Panc1 (cell line): ENCODE results near the gene PIAS1. TPM values are rescaled to one million over a fixed set of nuclear protein-coding genes. Genes with fewer than 3 reads are reported as not detected.

Experiments
- ATAC-seq: fragments of 200-7000 bp; cut with Tn5 transposase; 2 replicates; pipeline ENCODE4 v1.9.1; 2020; ENCODE audit warnings: mild to moderate bottlenecking, moderate library complexity
- BruUV-seq: library from RNA; stranded (reverse); fragments of 400-500 nt; replicated peaks from 2 replicates; lab custom pipeline; 2021; lab: Mats Ljungman, UMichigan
- CTCF ChIA-PET: fragments of 300-600 bp; sonication (Branson Sonifier 250); formaldehyde crosslinking; loops from one replicate; lab custom pipeline; 2022; ENCODE audit warnings: antibody characterized with exemption; lab: Charles Lee
- POLR2A ChIA-PET: fragments of 300-600 bp; sonication (Branson Sonifier 250); formaldehyde crosslinking; loops from one replicate; lab custom pipeline; 2022; ENCODE audit warnings: antibody characterized with exemption; lab: Charles Lee
- DNase-seq: peaks from one replicate; pipeline ENCODE4 v3.0.0-alpha.2; 2010; ENCODE audit warnings: low read depth, low spot score
- H3K27ac ChIP-seq: 2 replicates; pipeline ENCODE4 v1.5.1; 2011; ENCODE audit warnings: mild to moderate bottlenecking, low read length, inconsistent platforms
- H3K27me3 ChIP-seq: fragments of 200-500 bp; sonication (Bioruptor generic); 2 replicates; pipeline ENCODE4 v1.6.0; 2014; ENCODE audit warnings: low read length, inconsistent platforms; ENCODE audit not compliant: control insufficient read depth, insufficient read depth
- H3K36me3 ChIP-seq: fragments of 200-500 bp; sonication (Bioruptor generic); 2 replicates; pipeline ENCODE4 v1.5.1; 2014; ENCODE audit warnings: inconsistent platforms, mild to moderate bottlenecking, low read length, moderate library complexity; ENCODE audit not compliant: control insufficient read depth, insufficient read depth
- H3K4me1 ChIP-seq: 2 replicates; pipeline ENCODE4 v1.5.1; 2011; ENCODE audit warnings: inconsistent platforms, mild to moderate bottlenecking, low read length, moderate library complexity; ENCODE audit not compliant: control insufficient read depth, insufficient read depth
- H3K4me3 ChIP-seq, 2 experiments: 2 replicates each; pipeline ENCODE4 v1.5.1; 2011 to 2012; ENCODE audit warnings: low read depth in 2 of 2, low read length in 2 of 2, mild to moderate bottlenecking in 2 of 2, inconsistent platforms in 1 of 2, moderate library complexity in 1 of 2
- H3K9me3 ChIP-seq: fragments of 200-500 bp; sonication (Bioruptor generic); 2 replicates; pipeline ENCODE4 v1.5.1; 2014; ENCODE audit warnings: low read depth, mild to moderate bottlenecking, inconsistent platforms, low read length, moderate library complexity; ENCODE audit not compliant: control insufficient read depth, insufficient read depth
- POLR2AphosphoS5 ChIP-seq: IDR thresholded peaks from 2 replicates; pipeline ENCODE4 v1.6.1; 2012; ENCODE audit warnings: mild to moderate bottlenecking, low read depth, low read length, moderate library complexity
- SIN3A ChIP-seq: IDR thresholded peaks from 2 replicates; pipeline ENCODE4 v1.6.1; 2012; ENCODE audit warnings: low read depth, mild to moderate bottlenecking, low read length, moderate library complexity, borderline replicate concordance; ENCODE audit not compliant: insufficient read depth
- TCF7L2 ChIP-seq: IDR thresholded peaks from 2 replicates; pipeline ENCODE4 v1.6.1; 2011; ENCODE audit warnings: mild to moderate bottlenecking, low read depth, low read length, inconsistent platforms
- in situ Hi-C: cut with HindIII; loops from 2 replicates; pipeline ENCODE4 v1.10.0; 2016; ENCODE audit warnings: low sequenced_read_pairs, low pct_unique_long_range_greater_than_20kb
- intact Hi-C: fragments of 100-400 bp; cut with micrococcal nuclease; formaldehyde crosslinking; loops from one replicate; pipeline ENCODE4 v1.10.0; 2022; ENCODE audit not compliant: unreplicated experiment
- total RNA-seq: library from RNA; stranded (reverse); gene quantifications from one replicate; pipeline ENCODE4 v1.2.1, GENCODE V29; 2021; ENCODE audit not compliant: unreplicated experiment
- TF ChIP-seq, protein P1 (sequence below): fragments of 450-650 bp; IDR thresholded peaks from 2 replicates; pipeline ENCODE4 v1.5.1; 2017; ENCODE audit warnings: mild to moderate bottlenecking
- TF ChIP-seq, protein P2 (sequence below), 2 experiments: IDR thresholded peaks; 2 replicates each; pipeline ENCODE4 v1.6.1; 2011 to 2012; ENCODE audit warnings: low read depth in 2 of 2, control low read depth in 1 of 2, low read length in 1 of 2, mild to moderate bottlenecking in 1 of 2, moderate library complexity in 1 of 2; ENCODE audit not compliant: insufficient read depth in 1 of 2

Gene PIAS1
- total RNA-seq, 1 experiment from 2014 or later: 44.5 TPM

DNA sequence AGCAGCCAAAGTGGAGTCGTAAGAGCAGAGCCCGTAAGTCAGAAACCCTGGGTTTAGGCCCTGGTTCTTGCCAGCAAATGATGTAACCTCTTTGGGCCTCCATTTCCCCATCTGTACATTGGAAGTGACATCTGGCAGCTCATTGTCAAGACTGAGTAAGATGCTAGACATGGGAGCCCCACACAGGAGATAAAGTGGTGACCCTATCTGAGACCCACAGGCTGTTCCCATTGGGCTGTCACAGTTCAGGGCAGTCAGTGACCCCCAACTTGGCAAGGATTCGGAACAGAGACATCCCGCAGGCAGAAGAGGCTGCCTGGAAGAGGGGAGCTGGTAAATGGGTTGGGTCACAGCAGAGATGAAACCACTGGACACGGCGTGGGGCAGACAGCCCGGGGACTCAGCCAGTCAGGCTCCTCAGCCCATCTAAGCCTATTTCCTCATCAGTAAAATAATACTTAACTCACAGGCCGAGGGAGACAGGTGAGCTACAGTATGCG is 173.6 kb downstream of the PIAS1 start:
- H3K36me3 ChIP-seq: no peaks in the 10 kb centered on the region
- TF ChIP-seq, protein P1, sequence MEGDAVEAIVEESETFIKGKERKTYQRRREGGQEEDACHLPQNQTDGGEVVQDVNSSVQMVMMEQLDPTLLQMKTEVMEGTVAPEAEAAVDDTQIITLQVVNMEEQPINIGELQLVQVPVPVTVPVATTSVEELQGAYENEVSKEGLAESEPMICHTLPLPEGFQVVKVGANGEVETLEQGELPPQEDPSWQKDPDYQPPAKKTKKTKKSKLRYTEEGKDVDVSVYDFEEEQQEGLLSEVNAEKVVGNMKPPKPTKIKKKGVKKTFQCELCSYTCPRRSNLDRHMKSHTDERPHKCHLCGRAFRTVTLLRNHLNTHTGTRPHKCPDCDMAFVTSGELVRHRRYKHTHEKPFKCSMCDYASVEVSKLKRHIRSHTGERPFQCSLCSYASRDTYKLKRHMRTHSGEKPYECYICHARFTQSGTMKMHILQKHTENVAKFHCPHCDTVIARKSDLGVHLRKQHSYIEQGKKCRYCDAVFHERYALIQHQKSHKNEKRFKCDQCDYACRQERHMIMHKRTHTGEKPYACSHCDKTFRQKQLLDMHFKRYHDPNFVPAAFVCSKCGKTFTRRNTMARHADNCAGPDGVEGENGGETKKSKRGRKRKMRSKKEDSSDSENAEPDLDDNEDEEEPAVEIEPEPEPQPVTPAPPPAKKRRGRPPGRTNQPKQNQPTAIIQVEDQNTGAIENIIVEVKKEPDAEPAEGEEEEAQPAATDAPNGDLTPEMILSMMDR: no peak
- no peak for TF ChIP-seq SIN3A
- TF ChIP-seq, protein P2, sequence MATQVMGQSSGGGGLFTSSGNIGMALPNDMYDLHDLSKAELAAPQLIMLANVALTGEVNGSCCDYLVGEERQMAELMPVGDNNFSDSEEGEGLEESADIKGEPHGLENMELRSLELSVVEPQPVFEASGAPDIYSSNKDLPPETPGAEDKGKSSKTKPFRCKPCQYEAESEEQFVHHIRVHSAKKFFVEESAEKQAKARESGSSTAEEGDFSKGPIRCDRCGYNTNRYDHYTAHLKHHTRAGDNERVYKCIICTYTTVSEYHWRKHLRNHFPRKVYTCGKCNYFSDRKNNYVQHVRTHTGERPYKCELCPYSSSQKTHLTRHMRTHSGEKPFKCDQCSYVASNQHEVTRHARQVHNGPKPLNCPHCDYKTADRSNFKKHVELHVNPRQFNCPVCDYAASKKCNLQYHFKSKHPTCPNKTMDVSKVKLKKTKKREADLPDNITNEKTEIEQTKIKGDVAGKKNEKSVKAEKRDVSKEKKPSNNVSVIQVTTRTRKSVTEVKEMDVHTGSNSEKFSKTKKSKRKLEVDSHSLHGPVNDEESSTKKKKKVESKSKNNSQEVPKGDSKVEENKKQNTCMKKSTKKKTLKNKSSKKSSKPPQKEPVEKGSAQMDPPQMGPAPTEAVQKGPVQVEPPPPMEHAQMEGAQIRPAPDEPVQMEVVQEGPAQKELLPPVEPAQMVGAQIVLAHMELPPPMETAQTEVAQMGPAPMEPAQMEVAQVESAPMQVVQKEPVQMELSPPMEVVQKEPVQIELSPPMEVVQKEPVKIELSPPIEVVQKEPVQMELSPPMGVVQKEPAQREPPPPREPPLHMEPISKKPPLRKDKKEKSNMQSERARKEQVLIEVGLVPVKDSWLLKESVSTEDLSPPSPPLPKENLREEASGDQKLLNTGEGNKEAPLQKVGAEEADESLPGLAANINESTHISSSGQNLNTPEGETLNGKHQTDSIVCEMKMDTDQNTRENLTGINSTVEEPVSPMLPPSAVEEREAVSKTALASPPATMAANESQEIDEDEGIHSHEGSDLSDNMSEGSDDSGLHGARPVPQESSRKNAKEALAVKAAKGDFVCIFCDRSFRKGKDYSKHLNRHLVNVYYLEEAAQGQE (IDR thresholded peaks at IDR 0.05; ENCODE audit: insufficient read depth in 1 of 2, low read depth in 2 of 2, low read length in 1 of 2): no peak
- no peak for TF ChIP-seq POLR2AphosphoS5
- TF ChIP-seq TCF7L2: no peak
- H3K9me3 ChIP-seq: no peaks in the 10 kb centered on the region
- H3K4me3 ChIP-seq: peak overlapping the region; percentile 83 to 89
- H3K27me3 ChIP-seq: no peaks in the 10 kb centered on the region
- ATAC-seq (no peak), DNase-seq (no peak)
- intact Hi-C loops (no loop called here), in situ Hi-C loops (no loop called here)
- H3K27ac ChIP-seq: peak overlapping the region; percentile 93
- no TSS peak for BruUV-seq
- peaks cover 16% of the 10 kb centered on the region for H3K4me1 ChIP-seq
- ChIA-PET POLR2A (no interaction called here), CTCF (interaction anchor here (0.8 kb wide), 1 partner anchor 25 kb away, joined by 3 read pairs; no protein-coding TSS in a partner anchor)

DNA sequence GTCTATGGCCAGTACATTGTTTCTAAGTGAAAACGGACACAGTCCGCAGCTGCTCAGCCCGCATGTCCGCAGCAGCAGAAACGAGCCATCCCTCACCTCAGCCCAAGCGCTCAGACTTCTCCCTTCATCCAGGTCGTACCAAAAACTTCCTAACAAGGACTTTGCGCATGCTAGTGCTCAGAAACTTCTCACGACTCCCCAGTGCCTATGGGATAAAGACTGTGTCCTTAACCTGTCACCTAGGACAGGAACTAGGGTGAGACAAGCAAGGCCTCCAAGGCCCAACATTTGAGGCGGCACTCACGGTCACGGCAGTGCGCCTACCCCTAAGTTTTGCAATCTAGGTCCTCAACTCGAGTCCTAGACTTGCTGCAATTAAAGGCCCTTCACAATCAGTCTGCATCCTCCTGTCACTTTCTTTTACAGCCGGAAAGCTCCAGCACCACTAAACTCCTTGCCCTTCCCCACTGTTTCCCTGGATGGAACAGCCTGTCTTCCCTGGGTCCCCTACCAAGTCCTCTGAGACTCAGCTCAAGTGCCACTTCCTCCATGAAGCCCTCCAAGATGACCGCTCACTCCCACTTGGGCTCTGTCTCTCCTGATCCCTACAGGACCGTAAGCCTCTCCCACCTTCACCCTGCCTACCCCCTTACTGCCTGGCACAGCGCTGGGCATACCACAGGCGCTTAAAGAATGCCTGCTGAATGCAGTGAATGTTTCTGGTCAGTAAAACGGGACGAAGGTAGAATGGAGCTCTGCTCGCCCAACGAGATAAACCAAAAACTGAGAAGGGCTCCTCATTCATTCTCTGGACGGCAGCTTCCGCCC is 174.2 kb downstream of the PIAS1 start:
- DNase-seq: no peak
- no peaks in the 10 kb centered on the region for H3K27me3 ChIP-seq
- TF ChIP-seq SIN3A (no peak), POLR2AphosphoS5 (no peak), TCF7L2 (no peak)
- TF ChIP-seq, protein P1: no peak
- TF ChIP-seq, protein P2 (IDR thresholded peaks at IDR 0.05; ENCODE audit: insufficient read depth in 1 of 2, low read depth in 2 of 2, low read length in 1 of 2): no peak
- H3K4me3 ChIP-seq: peak overlapping the region; percentile 83 to 89
- peak overlapping the region; percentile 93 for H3K27ac ChIP-seq
- POLR2A ChIA-PET: interaction anchor here (0.7 kb wide), 1 partner anchor 98 kb away, joined by 3 read pairs; no protein-coding TSS in a partner anchor
- no peaks in the 10 kb centered on the region for H3K36me3 ChIP-seq
- H3K4me1 ChIP-seq: peaks cover 16% of the 10 kb centered on the region
- CTCF ChIA-PET: interaction anchor here (0.8 kb wide), 1 partner anchor 25 kb away, joined by 3 read pairs; no protein-coding TSS in a partner anchor
- intact Hi-C loops (no loop called here), in situ Hi-C loops (no loop called here)
- TSS peak; percentile 77 for BruUV-seq
- no peaks in the 10 kb centered on the region for H3K9me3 ChIP-seq
- no peak for ATAC-seq
